Spleen (tissue), 7 donors: Measurements from ENCODE around the gene UGT1A7.

ENCODE experiments used
- POLR2AphosphoS5 ChIP-seq, 3 donors: sonication (generic); formaldehyde crosslinking; IDR thresholded peaks; one replicate each; pipeline ENCODE4 v1.5.1; 2017; ENCODE audit warnings: antibody characterized with exemption in 3 of 3
- TF ChIP-seq, protein P1 (sequence below), 11 experiments: fragments of 200-600 bp in 7 of 11; fragments of 450-650 bp in 4 of 11; sonication (generic) in 4 of 11; IDR thresholded peaks in 8 of 11; conservative IDR thresholded peaks in 3 of 11; 1 replicate in 7 of 11; 2 replicates in 4 of 11; pipeline versions ENCODE4 v1.4.0 to v1.8.0; 2016 to 2021; ENCODE audit warnings: antibody characterized with exemption in 11 of 11, inconsistent platforms in 4 of 11, mild to moderate bottlenecking in 1 of 11
- donor health status: DM: no; HTN: no; CAD: no; lungs with moderate emphysema.
- donor health status: DM: no; HTN: no; CAD: no.
- donor health status: DM: no; HTN: no; CAD: no.

DNA sequence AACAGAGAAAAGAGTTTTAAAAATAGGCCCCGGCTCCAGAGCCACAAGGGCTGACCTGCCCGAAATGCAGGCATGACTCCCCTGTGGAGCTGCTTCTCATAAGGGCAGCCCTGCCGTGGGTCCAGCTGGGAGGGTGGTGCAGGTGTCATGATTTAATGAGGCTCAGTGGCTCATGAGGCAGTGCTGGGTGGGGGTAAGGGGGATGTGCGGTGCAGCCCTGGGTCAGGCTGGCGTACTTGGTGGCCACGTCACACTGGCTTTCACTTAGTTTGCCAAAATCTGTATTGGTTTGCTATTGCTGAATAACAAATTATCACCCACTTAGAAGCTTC, 139.0 kb downstream of the UGT1A7 start:
- no peak for TF ChIP-seq POLR2AphosphoS5 (IDR thresholded peaks at IDR 0.05)
- TF ChIP-seq, protein P1, sequence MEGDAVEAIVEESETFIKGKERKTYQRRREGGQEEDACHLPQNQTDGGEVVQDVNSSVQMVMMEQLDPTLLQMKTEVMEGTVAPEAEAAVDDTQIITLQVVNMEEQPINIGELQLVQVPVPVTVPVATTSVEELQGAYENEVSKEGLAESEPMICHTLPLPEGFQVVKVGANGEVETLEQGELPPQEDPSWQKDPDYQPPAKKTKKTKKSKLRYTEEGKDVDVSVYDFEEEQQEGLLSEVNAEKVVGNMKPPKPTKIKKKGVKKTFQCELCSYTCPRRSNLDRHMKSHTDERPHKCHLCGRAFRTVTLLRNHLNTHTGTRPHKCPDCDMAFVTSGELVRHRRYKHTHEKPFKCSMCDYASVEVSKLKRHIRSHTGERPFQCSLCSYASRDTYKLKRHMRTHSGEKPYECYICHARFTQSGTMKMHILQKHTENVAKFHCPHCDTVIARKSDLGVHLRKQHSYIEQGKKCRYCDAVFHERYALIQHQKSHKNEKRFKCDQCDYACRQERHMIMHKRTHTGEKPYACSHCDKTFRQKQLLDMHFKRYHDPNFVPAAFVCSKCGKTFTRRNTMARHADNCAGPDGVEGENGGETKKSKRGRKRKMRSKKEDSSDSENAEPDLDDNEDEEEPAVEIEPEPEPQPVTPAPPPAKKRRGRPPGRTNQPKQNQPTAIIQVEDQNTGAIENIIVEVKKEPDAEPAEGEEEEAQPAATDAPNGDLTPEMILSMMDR (IDR thresholded peaks at IDR 0.05 in 8 of 11, conservative IDR thresholded peaks at IDR 0.05 in 3 of 11): no peak
